GM13976 (cell line): ENCODE data around the gene SYNPO2.

Experiments used
- DNase-seq: peaks from one replicate; pipeline ENCODE4 v3.0.0; 2012; ENCODE audit warnings: low spot score
- in situ Hi-C: fragments of 300-500 bp; cut with MboI; formaldehyde crosslinking; loops from one replicate; pipeline ENCODE4 v1.12.0; 2022; ENCODE audit warnings: low sequenced_read_pairs, mixed read lengths, inconsistent platforms; ENCODE audit not compliant: unreplicated experiment
- TF ChIP-seq, protein P1 (sequence below): IDR thresholded peaks from 2 replicates; pipeline ENCODE4 v1.5.1; 2012; ENCODE audit warnings: borderline replicate concordance, mild to moderate bottlenecking; ENCODE audit not compliant: insufficient read depth; ENCODE audit errors: extremely low read depth, missing control alignments, control extremely low read depth

The SYNPO2 gene

DNA sequence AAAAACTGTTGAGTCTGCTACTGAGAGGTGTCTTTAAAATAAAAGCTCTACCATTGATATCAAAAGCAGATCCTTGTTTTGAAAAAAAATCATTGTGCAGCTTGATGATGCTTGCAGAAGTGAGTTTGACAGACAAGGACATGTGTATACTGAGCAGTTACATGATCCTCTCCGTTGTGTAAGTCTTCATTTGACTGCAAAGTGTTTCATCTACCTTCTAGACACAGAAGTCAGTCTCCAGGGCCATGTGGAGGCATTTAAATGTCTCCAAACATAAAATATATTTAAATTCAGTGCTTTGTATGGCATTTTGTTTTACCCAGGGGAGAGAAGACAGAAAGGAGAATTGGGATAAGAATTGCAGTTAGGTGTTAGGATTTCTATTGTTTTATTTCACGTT lies 139.2 kb downstream of the SYNPO2 start:
- no peak for DNase-seq
- in situ Hi-C loops, result loop anchor here (25.0 kb wide), 1 partner anchor 259 kb away; no protein-coding TSS in a partner anchor
- TF ChIP-seq, protein P1, sequence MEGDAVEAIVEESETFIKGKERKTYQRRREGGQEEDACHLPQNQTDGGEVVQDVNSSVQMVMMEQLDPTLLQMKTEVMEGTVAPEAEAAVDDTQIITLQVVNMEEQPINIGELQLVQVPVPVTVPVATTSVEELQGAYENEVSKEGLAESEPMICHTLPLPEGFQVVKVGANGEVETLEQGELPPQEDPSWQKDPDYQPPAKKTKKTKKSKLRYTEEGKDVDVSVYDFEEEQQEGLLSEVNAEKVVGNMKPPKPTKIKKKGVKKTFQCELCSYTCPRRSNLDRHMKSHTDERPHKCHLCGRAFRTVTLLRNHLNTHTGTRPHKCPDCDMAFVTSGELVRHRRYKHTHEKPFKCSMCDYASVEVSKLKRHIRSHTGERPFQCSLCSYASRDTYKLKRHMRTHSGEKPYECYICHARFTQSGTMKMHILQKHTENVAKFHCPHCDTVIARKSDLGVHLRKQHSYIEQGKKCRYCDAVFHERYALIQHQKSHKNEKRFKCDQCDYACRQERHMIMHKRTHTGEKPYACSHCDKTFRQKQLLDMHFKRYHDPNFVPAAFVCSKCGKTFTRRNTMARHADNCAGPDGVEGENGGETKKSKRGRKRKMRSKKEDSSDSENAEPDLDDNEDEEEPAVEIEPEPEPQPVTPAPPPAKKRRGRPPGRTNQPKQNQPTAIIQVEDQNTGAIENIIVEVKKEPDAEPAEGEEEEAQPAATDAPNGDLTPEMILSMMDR, result no peak

DNA sequence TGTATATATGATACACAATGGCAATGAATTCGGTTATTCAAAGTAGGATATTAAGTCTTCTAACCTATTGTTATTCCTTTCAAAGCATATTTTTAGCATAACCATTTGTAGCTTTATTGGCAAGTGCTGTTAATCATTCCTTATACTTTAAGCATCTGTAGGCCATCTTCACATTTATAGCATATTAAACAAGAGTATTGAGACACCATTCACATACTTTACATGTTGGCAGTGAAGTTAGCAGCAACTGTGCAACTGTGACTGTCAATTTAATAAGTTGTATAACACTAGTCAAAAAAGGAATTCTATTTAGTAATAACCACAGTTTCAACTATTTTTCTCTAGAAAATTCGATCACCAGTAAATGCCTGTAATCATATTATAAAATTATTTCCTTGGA lies 139.6 kb downstream of the SYNPO2 start:
- in situ Hi-C loops, result loop anchor here (25.0 kb wide), 1 partner anchor 259 kb away; no protein-coding TSS in a partner anchor
- TF ChIP-seq, protein P1, result no peak
- no peak for DNase-seq

DNA sequence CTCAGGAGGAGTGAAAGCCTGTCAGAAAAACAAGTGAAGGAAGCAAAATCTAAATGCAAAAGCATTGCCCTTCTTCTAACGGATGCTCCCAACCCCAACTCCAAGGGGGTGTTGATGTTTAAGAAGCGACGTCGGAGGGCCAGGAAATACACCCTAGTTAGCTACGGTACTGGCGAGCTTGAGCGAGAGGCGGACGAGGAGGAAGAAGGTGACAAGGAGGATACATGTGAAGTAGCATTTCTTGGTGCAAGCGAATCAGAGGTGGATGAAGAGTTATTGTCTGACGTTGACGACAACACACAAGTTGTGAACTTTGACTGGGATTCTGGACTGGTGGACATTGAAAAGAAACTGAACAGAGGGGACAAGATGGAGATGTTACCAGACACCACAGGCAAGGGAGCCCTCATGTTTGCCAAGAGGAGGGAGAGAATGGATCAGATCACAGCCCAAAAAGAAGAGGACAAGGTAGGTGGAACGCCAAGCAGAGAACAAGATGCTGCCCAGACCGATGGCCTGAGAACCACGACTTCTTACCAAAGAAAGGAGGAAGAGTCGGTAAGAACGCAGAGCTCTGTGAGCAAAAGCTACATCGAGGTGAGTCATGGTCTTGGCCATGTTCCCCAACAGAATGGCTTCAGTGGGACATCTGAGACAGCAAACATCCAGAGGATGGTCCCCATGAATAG lies 141.3 kb downstream of the SYNPO2 start:
- in situ Hi-C loops, result loop anchor here (25.0 kb wide), 1 partner anchor 257 kb away; no protein-coding TSS in a partner anchor
- TF ChIP-seq, protein P1, result no peak
- no peak for DNase-seq

DNA sequence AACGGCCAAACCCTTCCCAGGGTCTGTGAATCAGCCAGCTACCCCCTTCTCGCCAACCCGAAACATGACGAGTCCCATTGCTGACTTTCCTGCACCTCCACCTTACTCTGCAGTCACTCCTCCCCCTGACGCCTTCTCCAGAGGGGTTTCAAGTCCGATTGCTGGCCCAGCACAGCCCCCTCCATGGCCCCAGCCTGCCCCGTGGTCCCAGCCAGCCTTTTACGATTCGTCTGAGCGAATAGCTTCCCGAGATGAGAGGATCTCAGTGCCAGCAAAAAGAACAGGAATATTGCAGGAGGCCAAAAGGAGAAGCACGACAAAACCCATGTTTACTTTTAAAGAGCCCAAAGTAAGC lies 141.9 kb downstream of the SYNPO2 start:
- DNase-seq, result no peak
- TF ChIP-seq, protein P1, result no peak
- in situ Hi-C loops, result loop anchor here (25.0 kb wide), 1 partner anchor 257 kb away; no protein-coding TSS in a partner anchor

DNA sequence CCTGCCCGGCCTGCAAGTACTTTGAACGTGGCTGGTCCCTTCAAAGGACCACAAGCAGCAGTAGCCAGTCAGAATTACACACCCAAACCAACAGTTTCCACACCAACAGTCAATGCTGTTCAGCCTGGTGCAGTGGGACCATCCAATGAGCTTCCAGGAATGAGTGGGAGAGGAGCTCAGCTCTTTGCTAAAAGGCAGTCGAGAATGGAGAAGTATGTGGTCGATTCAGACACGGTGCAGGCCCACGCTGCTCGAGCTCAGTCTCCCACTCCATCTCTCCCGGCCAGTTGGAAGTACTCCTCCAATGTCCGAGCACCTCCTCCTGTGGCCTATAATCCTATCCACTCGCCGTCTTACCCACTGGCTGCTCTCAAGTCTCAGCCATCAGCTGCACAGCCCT lies 142.6 kb downstream of the SYNPO2 start:
- in situ Hi-C loops, result loop anchor here (25.0 kb wide), 1 partner anchor 256 kb away; no protein-coding TSS in a partner anchor
- TF ChIP-seq, protein P1, result no peak
- no peak for DNase-seq

DNA sequence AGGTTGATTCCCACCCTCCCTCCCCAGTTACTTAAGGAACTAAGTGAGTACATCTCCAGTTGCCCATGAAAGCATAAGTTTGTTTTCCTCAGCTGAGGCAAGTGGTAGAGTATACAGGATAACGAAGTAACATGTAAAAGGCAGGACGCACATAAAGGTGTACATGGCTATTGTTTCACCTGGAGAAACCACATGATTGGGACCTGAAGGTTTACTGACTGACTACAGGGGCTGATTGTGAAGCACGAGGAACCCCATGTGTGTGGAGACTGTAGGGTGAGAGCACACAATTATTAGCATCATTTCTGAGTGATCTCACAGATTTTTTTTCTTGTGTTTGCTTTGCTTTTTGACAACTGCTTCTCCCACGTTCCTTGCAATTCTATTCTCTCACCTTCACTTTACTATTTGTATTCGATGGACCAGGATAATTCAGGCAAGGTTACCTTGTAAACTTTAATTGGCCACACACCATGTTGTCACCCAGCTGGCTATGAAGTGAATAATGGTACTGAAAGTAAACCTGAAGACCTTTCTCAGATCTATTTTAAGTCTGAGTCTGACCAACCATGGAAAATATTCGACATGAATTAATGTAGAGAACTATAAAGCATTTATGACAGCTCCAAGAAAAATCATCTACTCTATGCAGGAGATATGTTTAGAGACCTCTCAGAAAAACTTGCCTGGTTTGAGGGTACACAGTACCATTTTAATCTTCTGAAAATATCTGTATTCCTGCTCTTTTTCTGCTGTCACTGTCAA lies 144.4 kb downstream of the SYNPO2 start:
- in situ Hi-C loops, result loop anchor here (25.0 kb wide), 1 partner anchor 254 kb away; no protein-coding TSS in a partner anchor
- TF ChIP-seq, protein P1, result no peak

More for the DNA sequence above, 144.4 kb downstream of the SYNPO2 start:
- no peak for DNase-seq
